K562 (cell line): ENCODE data around the gene CPT1A. TPM values are rescaled to one million over a fixed set of nuclear protein-coding genes. Genes with fewer than 3 reads are reported as not detected.

Experiments
- BCL6 ChIP-seq: fragments of 250-450 bp; sonication (Bioruptor Pico); IDR thresholded peaks from 2 replicates; pipeline ENCODE4 v1.4.0; 2020
- CBFB ChIP-seq: sonication (generic); formaldehyde crosslinking; IDR thresholded peaks from 2 replicates; pipeline ENCODE4 v1.4.0; 2020; ENCODE audit warnings: mild to moderate bottlenecking, missing genetic modification reagents
- GTF2B ChIP-seq: IDR thresholded peaks from 2 replicates; pipeline ENCODE4 v1.6.1; 2011; ENCODE audit not compliant: insufficient read length; ENCODE audit errors: extremely low read depth
- MEIS2 ChIP-seq: fragments of 450-650 bp; IDR thresholded peaks from 2 replicates; pipeline ENCODE4 v1.6.1; 2014; ENCODE audit warnings: mild to moderate bottlenecking; ENCODE audit not compliant: partially characterized antibody
- NCOA4 ChIP-seq: fragments of 450-650 bp; IDR thresholded peaks from 2 replicates; pipeline ENCODE4 v1.6.1; 2018; ENCODE audit warnings: mild to moderate bottlenecking; ENCODE audit not compliant: partially characterized antibody
- SREBF2 ChIP-seq: sonication (generic); formaldehyde crosslinking; IDR thresholded peaks from 2 replicates; pipeline ENCODE4 v1.4.0; 2020; ENCODE audit warnings: mild to moderate bottlenecking, missing genetic modification reagents
- ZBTB11 ChIP-seq, 3 experiments: fragments of 200-800 bp in 1 of 3; fragments of 250-450 bp in 1 of 3; fragments of 450-650 bp in 1 of 3; sonication (Bioruptor Pico) in 1 of 3; sonication (Bioruptor generic) in 1 of 3; formaldehyde crosslinking in 1 of 3; IDR thresholded peaks; 2 replicates each; pipeline versions ENCODE4 v1.6.1 to v1.8.0; 2016 to 2022; ENCODE audit warnings: mild to moderate bottlenecking in 2 of 3, missing genetic modification characterization in 2 of 3, missing compliant biosample characterization in 1 of 3, moderate library complexity in 1 of 3
- ZBTB26 ChIP-seq: fragments of 450-650 bp; formaldehyde crosslinking; IDR thresholded peaks from 2 replicates; pipeline ENCODE4 v1.4.0; 2022; ENCODE audit warnings: missing genetic modification characterization
- ZNF232 ChIP-seq: sonication (generic); formaldehyde crosslinking; IDR thresholded peaks from 2 replicates; pipeline ENCODE4 v1.8.0; 2022; ENCODE audit warnings: mild to moderate bottlenecking, missing genetic modification reagents
- ZNF57 ChIP-seq: fragments of 450-650 bp; formaldehyde crosslinking; IDR thresholded peaks from 2 replicates; pipeline ENCODE4 v1.4.0; 2020; ENCODE audit warnings: mild to moderate bottlenecking, moderate library complexity
- ZSCAN32 ChIP-seq: fragments of 450-650 bp; formaldehyde crosslinking; IDR thresholded peaks from 2 replicates; pipeline ENCODE4 v1.4.0; 2020; ENCODE audit warnings: mild to moderate bottlenecking, moderate library complexity
- polyA plus RNA-seq, 8 experiments: library from polyadenylated mRNA; depleted of rRNA in 4 of 8; stranded (reverse) in 5 of 8; unstranded in 3 of 8; fragments of >200 nt; fragmentation: Nextera tagmentation in 2 of 8; fragmentation: Illumina TruSeq in 1 of 8; extraction: Ambion mirVana in 2 of 8; extraction: Trizol in 1 of 8; gene quantifications; 2 replicates each; pipeline versions ENCODE4 v1.2.1 to v1.2.3, GENCODE V29; 2011 to 2014; ENCODE audit warnings: inconsistent platforms in 1 of 8, missing spikeins in 1 of 8
- total RNA-seq, 7 experiments: library from RNA; depleted of rRNA in 6 of 7; stranded (reverse); fragments of >200 nt in 6 of 7; fragmentation: Illumina TruSeq in 2 of 7; extraction: Trizol in 2 of 7; gene quantifications; 2 replicates each; pipeline versions ENCODE4 v1.2.1 to v1.2.3, GENCODE V29; 2011 to 2021; ENCODE audit warnings: low replicate concordance in 1 of 7
- TF ChIP-seq, protein P1 (sequence below): fragments of 200-800 bp; sonication (Bioruptor generic); IDR thresholded peaks from 2 replicates; pipeline ENCODE4 v1.6.1; 2016; ENCODE audit warnings: missing genetic modification characterization, missing compliant biosample characterization

Gene CPT1A
- total and polyA plus RNA-seq, 9 of the 15 experiments (the other 6 are each of a cell fraction or from before 2014, with no cell fraction given): 2.6 to 29.1 (median 12.3) TPM

DNA sequence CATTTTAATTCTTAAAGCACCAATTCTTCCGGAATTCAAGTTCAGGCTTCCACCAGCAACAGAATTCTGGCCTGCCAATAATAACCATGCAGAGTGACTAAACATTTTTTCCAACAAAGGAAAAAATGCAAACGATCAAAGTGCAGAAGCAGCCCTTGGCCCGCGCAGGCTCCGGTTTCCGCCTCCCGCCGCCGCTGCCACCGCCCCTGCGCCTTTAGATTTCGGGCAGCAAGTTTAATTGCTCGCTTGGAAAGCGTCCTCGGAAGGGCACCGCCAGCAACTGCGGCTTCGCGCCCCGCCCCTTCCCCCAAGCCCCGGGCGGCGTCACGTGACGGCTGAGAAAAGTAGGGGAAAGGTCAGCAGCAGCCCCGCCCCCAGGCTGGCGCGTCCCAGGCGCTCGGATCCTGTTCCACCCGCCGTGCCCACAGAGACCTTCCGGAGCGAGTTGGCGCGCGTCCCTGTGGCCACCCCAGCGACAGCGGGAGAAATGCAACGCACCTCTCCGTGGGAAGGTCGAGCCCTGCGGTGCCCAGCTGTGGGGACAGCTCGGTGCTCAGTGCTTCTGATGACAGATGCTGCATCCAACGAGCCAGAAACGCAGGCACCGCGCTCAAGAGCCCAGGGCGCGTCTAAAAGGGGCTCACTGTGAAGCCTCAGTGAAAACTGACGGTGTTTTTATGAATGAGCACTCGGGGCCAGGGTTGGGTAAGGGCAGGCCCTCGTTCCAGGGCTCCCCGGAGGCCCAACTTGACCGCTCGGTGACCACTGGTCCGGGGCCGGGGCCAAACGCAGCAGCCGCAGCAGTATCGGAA lies 2.5 kb downstream of the CPT1A start (continued):
- TF ChIP-seq GTF2B: no peak
- TF ChIP-seq ZSCAN32 (CRISPR knock-in tag): no peak
- no peak for TF ChIP-seq ZNF57
- TF ChIP-seq BCL6 (CRISPR knock-in tag): no peak
- no peak for TF ChIP-seq ZNF232 (CRISPR knock-in tag)
- TF ChIP-seq, protein P1, sequence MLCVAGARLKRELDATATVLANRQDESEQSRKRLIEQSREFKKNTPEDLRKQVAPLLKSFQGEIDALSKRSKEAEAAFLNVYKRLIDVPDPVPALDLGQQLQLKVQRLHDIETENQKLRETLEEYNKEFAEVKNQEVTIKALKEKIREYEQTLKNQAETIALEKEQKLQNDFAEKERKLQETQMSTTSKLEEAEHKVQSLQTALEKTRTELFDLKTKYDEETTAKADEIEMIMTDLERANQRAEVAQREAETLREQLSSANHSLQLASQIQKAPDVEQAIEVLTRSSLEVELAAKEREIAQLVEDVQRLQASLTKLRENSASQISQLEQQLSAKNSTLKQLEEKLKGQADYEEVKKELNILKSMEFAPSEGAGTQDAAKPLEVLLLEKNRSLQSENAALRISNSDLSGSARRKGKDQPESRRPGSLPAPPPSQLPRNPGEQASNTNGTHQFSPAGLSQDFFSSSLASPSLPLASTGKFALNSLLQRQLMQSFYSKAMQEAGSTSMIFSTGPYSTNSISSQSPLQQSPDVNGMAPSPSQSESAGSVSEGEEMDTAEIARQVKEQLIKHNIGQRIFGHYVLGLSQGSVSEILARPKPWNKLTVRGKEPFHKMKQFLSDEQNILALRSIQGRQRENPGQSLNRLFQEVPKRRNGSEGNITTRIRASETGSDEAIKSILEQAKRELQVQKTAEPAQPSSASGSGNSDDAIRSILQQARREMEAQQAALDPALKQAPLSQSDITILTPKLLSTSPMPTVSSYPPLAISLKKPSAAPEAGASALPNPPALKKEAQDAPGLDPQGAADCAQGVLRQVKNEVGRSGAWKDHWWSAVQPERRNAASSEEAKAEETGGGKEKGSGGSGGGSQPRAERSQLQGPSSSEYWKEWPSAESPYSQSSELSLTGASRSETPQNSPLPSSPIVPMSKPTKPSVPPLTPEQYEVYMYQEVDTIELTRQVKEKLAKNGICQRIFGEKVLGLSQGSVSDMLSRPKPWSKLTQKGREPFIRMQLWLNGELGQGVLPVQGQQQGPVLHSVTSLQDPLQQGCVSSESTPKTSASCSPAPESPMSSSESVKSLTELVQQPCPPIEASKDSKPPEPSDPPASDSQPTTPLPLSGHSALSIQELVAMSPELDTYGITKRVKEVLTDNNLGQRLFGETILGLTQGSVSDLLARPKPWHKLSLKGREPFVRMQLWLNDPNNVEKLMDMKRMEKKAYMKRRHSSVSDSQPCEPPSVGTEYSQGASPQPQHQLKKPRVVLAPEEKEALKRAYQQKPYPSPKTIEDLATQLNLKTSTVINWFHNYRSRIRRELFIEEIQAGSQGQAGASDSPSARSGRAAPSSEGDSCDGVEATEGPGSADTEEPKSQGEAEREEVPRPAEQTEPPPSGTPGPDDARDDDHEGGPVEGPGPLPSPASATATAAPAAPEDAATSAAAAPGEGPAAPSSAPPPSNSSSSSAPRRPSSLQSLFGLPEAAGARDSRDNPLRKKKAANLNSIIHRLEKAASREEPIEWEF (CRISPR knock-in tag): no peak
- TF ChIP-seq NCOA4: no peak
- peak; percentile 62 for TF ChIP-seq MEIS2
- no peak; a peak in 1 of 6 replicates for TF ChIP-seq ZBTB11 (CRISPR knock-in tag; IDR thresholded peaks at IDR 0.05)
- TF ChIP-seq ZBTB26 (CRISPR knock-in tag): no peak
- TF ChIP-seq CBFB (CRISPR knock-in tag): peak; percentile 17; the same call in 1 of the 2 replicates
- TF ChIP-seq SREBF2 (CRISPR knock-in tag): no peak
